Measurements from ENCODE around the gene FAM131A.

DNA sequence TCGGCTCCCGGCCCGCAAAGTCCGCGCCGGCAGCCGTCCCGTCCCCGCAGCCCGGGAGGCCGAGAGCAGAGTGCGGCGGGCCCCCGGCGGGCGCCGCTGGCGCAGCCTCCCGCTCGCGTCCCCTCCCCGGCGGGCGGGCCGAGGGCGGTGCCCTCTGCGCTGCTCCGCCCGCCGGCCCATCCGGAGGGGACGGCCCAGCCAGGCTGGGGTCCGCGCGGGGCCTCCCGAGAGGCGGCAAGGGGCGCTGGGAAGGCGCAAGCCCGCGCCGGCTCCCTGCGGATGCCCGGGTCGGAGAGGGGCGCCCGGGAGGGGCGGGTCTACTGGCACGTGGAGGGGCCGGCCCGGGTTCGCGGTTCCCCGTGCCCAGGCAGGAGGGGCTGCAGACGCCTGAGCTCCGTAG lies 24.1 kb downstream of the FAM131A start, which contains the start of the genes CLCN2 and POLR2H:
- TF ChIP-seq POLR2A (conservative IDR thresholded peaks at IDR 0.05) (no peak), MTF1 (CRISPR knock-in tag; IDR thresholded peaks at IDR 0.05; ENCODE audit: borderline replicate concordance) (no peak)
- TF ChIP-seq, protein P1, sequence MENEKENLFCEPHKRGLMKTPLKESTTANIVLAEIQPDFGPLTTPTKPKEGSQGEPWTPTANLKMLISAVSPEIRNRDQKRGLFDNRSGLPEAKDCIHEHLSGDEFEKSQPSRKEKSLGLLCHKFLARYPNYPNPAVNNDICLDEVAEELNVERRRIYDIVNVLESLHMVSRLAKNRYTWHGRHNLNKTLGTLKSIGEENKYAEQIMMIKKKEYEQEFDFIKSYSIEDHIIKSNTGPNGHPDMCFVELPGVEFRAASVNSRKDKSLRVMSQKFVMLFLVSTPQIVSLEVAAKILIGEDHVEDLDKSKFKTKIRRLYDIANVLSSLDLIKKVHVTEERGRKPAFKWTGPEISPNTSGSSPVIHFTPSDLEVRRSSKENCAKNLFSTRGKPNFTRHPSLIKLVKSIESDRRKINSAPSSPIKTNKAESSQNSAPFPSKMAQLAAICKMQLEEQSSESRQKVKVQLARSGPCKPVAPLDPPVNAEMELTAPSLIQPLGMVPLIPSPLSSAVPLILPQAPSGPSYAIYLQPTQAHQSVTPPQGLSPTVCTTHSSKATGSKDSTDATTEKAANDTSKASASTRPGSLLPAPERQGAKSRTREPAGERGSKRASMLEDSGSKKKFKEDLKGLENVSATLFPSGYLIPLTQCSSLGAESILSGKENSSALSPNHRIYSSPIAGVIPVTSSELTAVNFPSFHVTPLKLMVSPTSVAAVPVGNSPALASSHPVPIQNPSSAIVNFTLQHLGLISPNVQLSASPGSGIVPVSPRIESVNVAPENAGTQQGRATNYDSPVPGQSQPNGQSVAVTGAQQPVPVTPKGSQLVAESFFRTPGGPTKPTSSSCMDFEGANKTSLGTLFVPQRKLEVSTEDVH (IDR thresholded peaks at IDR 0.05; ENCODE audit: low read depth, partially characterized antibody), result no peak
